ENCODE data around the gene ATP1A2. TPM values are rescaled to one million over a fixed set of nuclear protein-coding genes. Genes with fewer than 3 reads are reported as not detected.

The ATP1A2 gene
- total RNA-seq, 2 experiments from 2014 or later: not detected

- DNase-seq (no peak), ATAC-seq (no peak)
- no peak for TF ChIP-seq CTCF (IDR thresholded peaks at IDR 0.05)
- Mint-ChIP-seq H3K4me1 (ENCODE audit: low read depth) (peaks cover 22% of the 10 kb centered on the region), H3K27me3 (peaks cover 48% of the 10 kb centered on the region), H3K27ac (no peak overlapping the region), H3K9me3 (no peaks in the 10 kb centered on the region), H3K36me3 (ENCODE audit: low read depth) (no peaks in the 10 kb centered on the region), H3K4me3 (no peak overlapping the region)
- intact Hi-C loops (cut with micrococcal nuclease): no loop called here
- ChIA-PET POLR2A (interaction anchor here (1.8 kb wide), 1 partner anchor 9 kb away, joined by 5 read pairs; no protein-coding TSS in a partner anchor), CTCF (interaction anchor here (4.4 to 33.7 kb wide), 4 partner anchors 8 to 69 kb away, joined by 38 to 693 read pairs (median 48); no protein-coding TSS in a partner anchor)
Observed at GRCh38 chr1:160076295-160076694, 39.3 kb upstream of the ATP1A2 start.

- ATAC-seq (no peak), DNase-seq (no peak)
- no peak for TF ChIP-seq CTCF (IDR thresholded peaks at IDR 0.05)
- CTCF ChIA-PET: interaction anchor here (1.1 to 33.7 kb wide), 15 partner anchors 9 to 175 kb away, joined by 3 to 693 read pairs (median 17); partner anchors contain the start of genes IGSF8 and PIGM
- POLR2A ChIA-PET: interaction anchor here (1.5 to 2.0 kb wide), 2 partner anchors 31 to 125 kb away, joined by 4 to 11 read pairs; no protein-coding TSS in a partner anchor
- H3K36me3 Mint-ChIP-seq (ENCODE audit: low read depth): no peaks in the 10 kb centered on the region
- intact Hi-C loops (cut with micrococcal nuclease): no loop called here
- H3K4me1 Mint-ChIP-seq (ENCODE audit: low read depth): peaks cover 13% of the 10 kb centered on the region
- no peak overlapping the region for H3K4me3 Mint-ChIP-seq
- no peak overlapping the region for H3K27ac Mint-ChIP-seq
- no peaks in the 10 kb centered on the region for H3K9me3 Mint-ChIP-seq
- peaks cover 49% of the 10 kb centered on the region for H3K27me3 Mint-ChIP-seq
Observed at GRCh38 chr1:160077486-160077885, 38.1 kb upstream of the ATP1A2 start.

DNA sequence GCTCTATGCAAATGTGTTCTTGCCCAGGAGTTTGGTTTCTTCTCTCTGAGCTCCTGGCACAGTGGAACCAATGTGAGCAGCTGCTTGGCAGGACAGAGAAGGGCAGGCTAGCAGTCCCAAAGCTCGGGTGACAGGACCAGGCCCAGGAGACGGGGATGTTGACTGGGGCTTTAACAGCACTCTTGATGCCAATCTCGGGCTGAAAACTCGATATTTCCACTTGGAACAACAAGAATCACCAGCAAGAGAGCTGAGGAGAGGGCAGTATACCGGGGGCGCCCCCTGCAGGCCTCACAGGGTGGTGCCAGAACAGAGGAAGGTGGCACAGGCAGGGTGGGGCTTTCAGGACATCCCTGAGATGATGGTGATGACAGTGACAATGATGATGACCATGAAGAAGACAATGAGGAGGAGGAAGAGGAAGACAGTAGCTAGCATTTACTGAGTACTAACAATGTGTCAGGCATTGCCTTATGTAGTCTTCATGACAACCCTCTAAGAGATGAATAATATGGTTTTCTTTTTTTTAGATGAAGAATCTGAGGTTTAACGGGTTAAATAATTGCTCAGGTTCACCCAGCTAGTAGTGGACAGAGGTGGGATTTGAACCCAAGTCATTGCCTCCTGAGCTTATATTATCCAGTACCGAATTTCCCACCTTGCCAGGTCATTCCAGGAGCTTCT, 36.9 kb upstream of the ATP1A2 start:
- intact Hi-C loops (cut with micrococcal nuclease): no loop called here
- Mint-ChIP-seq H3K27ac (no peak overlapping the region), H3K36me3 (ENCODE audit: low read depth) (no peaks in the 10 kb centered on the region), H3K27me3 (peaks cover 50% of the 10 kb centered on the region), H3K9me3 (no peaks in the 10 kb centered on the region), H3K4me1 (ENCODE audit: low read depth) (peaks cover 13% of the 10 kb centered on the region), H3K4me3 (no peak overlapping the region)
- TF ChIP-seq CTCF (IDR thresholded peaks at IDR 0.05): peak; percentile 87
- peak; percentile 86 for DNase-seq
- ChIA-PET POLR2A (interaction anchor here (0.6 to 2.0 kb wide), 4 partner anchors 10 to 297 kb away, joined by 3 to 11 read pairs (median 4); no protein-coding TSS in a partner anchor), CTCF (interaction anchor here (0.7 to 33.7 kb wide), 42 partner anchors 8 to 300 kb away, joined by 3 to 693 read pairs (median 5); partner anchors contain the start of genes ATP1A2, CASQ1, IGSF8 and IGSF9)
- peak; percentile 97 for ATAC-seq

DNA sequence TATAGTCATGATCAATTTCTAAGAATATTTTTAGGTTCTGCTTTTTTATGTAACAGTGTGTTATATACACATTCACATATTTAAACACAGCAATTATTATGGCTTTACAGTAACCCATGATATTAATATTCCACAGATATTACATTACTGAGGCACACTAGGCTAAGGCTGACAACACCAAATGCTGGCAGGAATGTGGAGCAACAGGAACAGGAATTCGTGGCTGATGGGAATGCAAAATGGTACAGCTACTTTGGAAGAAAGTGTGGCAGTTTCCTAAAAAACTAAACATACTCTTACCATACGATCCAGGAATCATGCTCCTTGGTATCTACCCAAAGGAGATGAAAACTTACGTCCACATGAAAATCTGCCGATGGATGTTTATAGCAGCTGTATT, 36.1 kb upstream of the ATP1A2 start:
- Mint-ChIP-seq H3K9me3 (no peaks in the 10 kb centered on the region), H3K27me3 (peaks cover 50% of the 10 kb centered on the region), H3K4me1 (ENCODE audit: low read depth) (peaks cover 17% of the 10 kb centered on the region), H3K36me3 (ENCODE audit: low read depth) (peaks cover 3% of the 10 kb centered on the region), H3K27ac (no peak overlapping the region), H3K4me3 (no peak overlapping the region)
- ATAC-seq: no peak
- POLR2A ChIA-PET: interaction anchor here (1.1 to 2.0 kb wide), 2 partner anchors 9 to 33 kb away, joined by 3 to 11 read pairs; no protein-coding TSS in a partner anchor
- no peak for TF ChIP-seq CTCF (IDR thresholded peaks at IDR 0.05)
- no peak for DNase-seq
- intact Hi-C loops (cut with micrococcal nuclease): no loop called here
- CTCF ChIA-PET: interaction anchor here (0.9 to 33.7 kb wide), 27 partner anchors 7 to 299 kb away, joined by 3 to 693 read pairs (median 7); partner anchors contain the start of genes IGSF8, KCNJ10 and PIGM

Data from activated CD8-positive, alpha-beta T cell treated with anti-CD3 and anti-CD28 coated beads for 36 hours (primary cell).